Panc1 (cell line): Measurements from ENCODE around the gene ADCY2.

Source experiments
- CTCF ChIP-seq: fragments of 450-650 bp; IDR thresholded peaks from 2 replicates; pipeline ENCODE4 v1.5.1; 2017; ENCODE audit warnings: mild to moderate bottlenecking
- SIN3A ChIP-seq: IDR thresholded peaks from 2 replicates; pipeline ENCODE4 v1.6.1; 2012; ENCODE audit warnings: low read depth, mild to moderate bottlenecking, low read length, moderate library complexity, borderline replicate concordance; ENCODE audit not compliant: insufficient read depth

DNA sequence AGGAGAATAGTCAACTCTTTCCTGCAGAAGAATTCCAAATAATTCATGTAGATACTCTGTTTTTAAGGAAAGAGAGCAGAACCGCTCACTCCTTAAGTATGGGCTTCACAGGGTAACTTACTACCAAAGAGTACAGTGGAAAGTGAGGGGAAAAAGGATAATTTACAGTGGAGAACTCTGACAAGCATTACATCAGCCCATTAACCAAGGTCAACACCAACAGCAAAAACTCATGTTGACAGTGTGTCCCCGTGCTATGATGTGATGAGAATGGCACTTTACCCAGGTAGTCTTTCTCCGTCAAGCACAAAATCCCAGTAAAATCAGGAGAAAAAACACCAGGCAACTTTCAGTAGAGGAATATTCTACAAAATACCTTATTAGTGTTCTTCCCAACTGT is 104.3 kb downstream of the ADCY2 start:
- no peak for TF ChIP-seq CTCF
- TF ChIP-seq SIN3A = no peak
